ENCODE measurements around the gene FLOT1. TPM values are rescaled to one million over a fixed set of nuclear protein-coding genes. Genes with fewer than 3 reads are reported as not detected.

The FLOT1 gene
- total RNA-seq, 1 experiment from 2014 or later = 111 TPM

- Histone ChIP-seq H3K9me3 (ENCODE audit: control insufficient read depth, low read depth, low read length) (no peaks in the 10 kb centered on the region), H3K56ac (ENCODE audit: insufficient read length, low read depth, low read length) (no peak within 1 kb of the TSS), H4K20me1 (ENCODE audit: control insufficient read depth, insufficient read depth, insufficient read length) (peaks cover 2% of the 10 kb centered on the region), H3K79me2 (ENCODE audit: insufficient read depth, low read length) (peaks cover 13% of the 10 kb centered on the region; the same call in 1 of the 2 replicates), H3T11ph (ENCODE audit: low read length) (no peak within 1 kb of the TSS), H3K4ac (ENCODE audit: low read depth, low read length) (no peak within 1 kb of the TSS), H2AFZ (ENCODE audit: low read length) (no peak within 1 kb of the TSS), H3K9ac (ENCODE audit: extremely low read depth, insufficient read length, low read length) (peak within 1 kb of the TSS; percentile 87), H2BK20ac (ENCODE audit: low read depth, low read length, poor library complexity, severe bottlenecking) (no peak within 1 kb of the TSS), H3K79me1 (ENCODE audit: insufficient read depth, low read depth, low read length, poor library complexity, severe bottlenecking) (peaks cover 6% of the 10 kb centered on the region), H4K8ac (replicated peaks; ENCODE audit: insufficient read length, low read depth, low read length) (no peak within 1 kb of the TSS), H3K23me2 (ENCODE audit: insufficient read length, low read depth, low read length, poor library complexity, severe bottlenecking) (peaks cover 17% of the 10 kb centered on the region), H4K5ac (ENCODE audit: insufficient read length, low read depth, low read length) (no peak within 1 kb of the TSS), H2BK12ac (ENCODE audit: insufficient read length, low read depth, low read length) (no peak within 1 kb of the TSS), H3K27me3 (ENCODE audit: insufficient read depth, low read length) (no peaks in the 10 kb centered on the region; the same call in 1 of the 2 replicates), H3K23ac (ENCODE audit: insufficient read length, low read depth, low read length) (no peak within 1 kb of the TSS), H2AK5ac (ENCODE audit: insufficient read length, low read length) (no peak within 1 kb of the TSS), H3K4me2 (ENCODE audit: insufficient read depth, insufficient read length, low read length) (peak within 1 kb of the TSS; percentile 83), H4K91ac (ENCODE audit: insufficient read length, low read depth, low read length) (no peak within 1 kb of the TSS), H3K27ac (ENCODE audit: insufficient read length, low read depth, low read length) (peak within 1 kb of the TSS; percentile 22), H3K14ac (ENCODE audit: insufficient read depth, low read length) (peak within 1 kb of the TSS; percentile 33), H3K4me1 (ENCODE audit: insufficient read depth, low read length) (peaks cover 2% of the 10 kb centered on the region; the same call in 1 of the 2 replicates), H3K18ac (ENCODE audit: insufficient read length, low read depth, low read length) (peak within 1 kb of the TSS; percentile 15), H2BK15ac (ENCODE audit: low read depth, low read length) (no peak within 1 kb of the TSS), H2BK5ac (ENCODE audit: insufficient read length, low read length) (no peak within 1 kb of the TSS), H2BK120ac (ENCODE audit: low read depth, low read length, poor library complexity, severe bottlenecking) (no peak within 1 kb of the TSS)
- DNase-seq = peak; percentile 93
- H3K4me3 Mint-ChIP-seq = peak within 1 kb of the TSS; percentile 94 to 95
- peaks cover 29 to 31% of the 10 kb centered on the region in 2 experiments for H3K4me1 Mint-ChIP-seq
- peak within 1 kb of the TSS; percentile 61 to 95 (median 68); a peak in 6 of 7 replicates for H3K27ac Mint-ChIP-seq
- H3K36me3 Mint-ChIP-seq (ENCODE audit: insufficient read depth in 1 of 3, low read depth in 3 of 3) = peaks cover 25 to 33% (median 31%) of the 10 kb centered on the region in 3 experiments
- peaks cover 3% of the 10 kb centered on the region; the same call in 1 of the 2 replicates for H3K27me3 Mint-ChIP-seq (ENCODE audit: low read depth)
- no peaks in the 10 kb centered on the region; a peak in 3 of 5 replicates for H3K9me3 Mint-ChIP-seq
- WGBS (ENCODE audit: extremely low coverage, insufficient read length, low lambda C conversion rate) = no CpG with 5 or more reads among the region's 54 CpGs
- TF ChIP-seq CTCF (conservative IDR thresholded peaks at IDR 0.05) = peak; percentile 67
Measured at GRCh38 chr6:30744054-30744805, 1.7 kb upstream of the FLOT1 start, which contains the start of gene IER3. IER3 (minus strand) TSS chr6:30744547; CDS start chr6:30744518, 29 bp downstream.

Data from H9 (cell line).